CD14-positive monocyte (primary cell): Measurements from ENCODE around the gene FAM229B. TPM values are rescaled to one million over a fixed set of nuclear protein-coding genes. Genes with fewer than 3 reads are reported as not detected.

Experiments
- DNase-seq, 3 donors: peaks; one replicate each; pipeline ENCODE4 v3.0.0-alpha.2; 2011 to 2022
- H2AFZ ChIP-seq: 2 replicates; pipeline ENCODE4 v1.6.0; 2012; ENCODE audit warnings: mild to moderate bottlenecking, low read depth, low read length, inconsistent platforms; ENCODE audit not compliant: insufficient read depth, poor library complexity, severe bottlenecking
- H3K27ac ChIP-seq, 2 donors: 1 replicate in 1 of 2; 2 replicates in 1 of 2; pipeline ENCODE4 v1.5.1; 2012 to 2013; ENCODE audit warnings: low read length in 2 of 2, control low read depth in 1 of 2, inconsistent platforms in 1 of 2, low read depth in 1 of 2, mild to moderate bottlenecking in 1 of 2
- H3K27me3 ChIP-seq, 2 donors: one replicate each; pipeline versions ENCODE4 v1.6.0 to v1.6.1; 2011 to 2013; ENCODE audit warnings: low read length in 2 of 2; ENCODE audit not compliant: control insufficient read depth in 2 of 2, insufficient read depth in 2 of 2
- H3K36me3 ChIP-seq, 2 donors: replicated peaks in 1 of 2; 1 replicate in 1 of 2; 2 replicates in 1 of 2; pipeline versions ENCODE4 v1.5.1 to v1.6.1; 2012 to 2013; ENCODE audit warnings: low read length in 2 of 2, control low read depth in 1 of 2, inconsistent platforms in 1 of 2, mild to moderate bottlenecking in 1 of 2; ENCODE audit not compliant: insufficient read depth in 2 of 2, control insufficient read depth in 1 of 2
- H3K4me1 ChIP-seq, 2 donors: 1 replicate in 1 of 2; 2 replicates in 1 of 2; pipeline versions ENCODE4 v1.5.1 to v1.6.1; 2012 to 2013; ENCODE audit warnings: low read length in 2 of 2, control low read depth in 1 of 2, inconsistent platforms in 1 of 2, mild to moderate bottlenecking in 1 of 2, moderate library complexity in 1 of 2; ENCODE audit not compliant: insufficient read depth in 2 of 2, control insufficient read depth in 1 of 2
- H3K4me2 ChIP-seq: replicated peaks from 2 replicates; pipeline ENCODE3; 2012; ENCODE audit warnings: low read length, moderate library complexity, mild to moderate bottlenecking; ENCODE audit not compliant: poor library complexity, severe bottlenecking; ENCODE audit errors: extremely low read depth
- H3K4me3 ChIP-seq, 3 experiments: fragments of 200-600 bp in 1 of 3; sonication (generic) in 1 of 3; replicated peaks in 1 of 3; 1 replicate in 2 of 3; 2 replicates in 1 of 3; pipeline ENCODE4 v1.5.1; 2011 to 2013; ENCODE audit warnings: low read length in 3 of 3, mild to moderate bottlenecking in 3 of 3, control low read depth in 2 of 3, low read depth in 2 of 3, inconsistent platforms in 1 of 3, moderate library complexity in 1 of 3
- H3K79me2 ChIP-seq: 2 replicates; pipeline ENCODE4 v1.6.0; 2012; ENCODE audit warnings: mild to moderate bottlenecking, control low read depth, inconsistent platforms, low read length, moderate library complexity; ENCODE audit not compliant: insufficient read depth
- H3K9ac ChIP-seq: 2 replicates; pipeline ENCODE4 v1.6.0; 2017; ENCODE audit warnings: low read length, mild to moderate bottlenecking; ENCODE audit not compliant: insufficient read depth, poor library complexity, severe bottlenecking
- H3K9me3 ChIP-seq, 2 donors: replicated peaks in 1 of 2; 1 replicate in 1 of 2; 2 replicates in 1 of 2; pipeline versions ENCODE4 v1.5.1 to v1.6.1; 2012 to 2013; ENCODE audit warnings: low read length in 2 of 2, control low read depth in 1 of 2; ENCODE audit not compliant: control insufficient read depth in 1 of 2, insufficient read depth in 1 of 2
- H4K20me1 ChIP-seq: 2 replicates; pipeline ENCODE4 v1.6.0; 2012; ENCODE audit warnings: mild to moderate bottlenecking, low read length, control low read depth, moderate library complexity; ENCODE audit not compliant: insufficient read depth
- H3K27ac Mint-ChIP-seq, 7 donors: one replicate each; pipeline ENCODE4 v1.8.0; 2020; ENCODE audit warnings: mild to moderate bottlenecking in 7 of 7, mixed read lengths in 7 of 7, moderate library complexity in 6 of 7, inconsistent platforms in 2 of 7
- H3K27me3 Mint-ChIP-seq, 3 donors: one replicate each; pipeline ENCODE4 v1.8.0; 2021 to 2022; ENCODE audit warnings: low read depth in 3 of 3, mild to moderate bottlenecking in 3 of 3, mixed read lengths in 3 of 3, moderate library complexity in 3 of 3, inconsistent platforms in 1 of 3
- H3K36me3 Mint-ChIP-seq, 2 donors: one replicate each; pipeline ENCODE4 v1.8.0; 2020; ENCODE audit warnings: mixed read lengths in 2 of 2, inconsistent platforms in 1 of 2, mild to moderate bottlenecking in 1 of 2
- H3K4me1 Mint-ChIP-seq: one replicate; pipeline ENCODE4 v1.8.0; 2020; ENCODE audit warnings: mild to moderate bottlenecking, mixed read lengths
- H3K4me3 Mint-ChIP-seq, 2 donors: one replicate each; pipeline ENCODE4 v1.8.0; 2020; ENCODE audit warnings: mild to moderate bottlenecking in 2 of 2, mixed read lengths in 2 of 2, moderate library complexity in 1 of 2
- H3K9me3 Mint-ChIP-seq, 7 donors: one replicate each; pipeline ENCODE4 v1.8.0; 2020 to 2022; ENCODE audit warnings: mixed read lengths in 7 of 7, mild to moderate bottlenecking in 6 of 7, moderate library complexity in 6 of 7, inconsistent platforms in 2 of 7
- CTCF ChIP-seq: fragments of 200-600 bp; IDR thresholded peaks from one replicate; pipeline ENCODE4 v1.8.0; 2022; ENCODE audit warnings: antibody characterized with exemption, mild to moderate bottlenecking
- WGBS: methylation state at CpG from one replicate; pipeline ENCODE4 v1.1.5; 2013; ENCODE audit warnings: missing lambda C conversion rate; ENCODE audit not compliant: insufficient coverage; 5-methylcytosine and 5-hydroxymethylcytosine counted together
- intact Hi-C, 2 donors: fragments of 100-400 bp; cut with micrococcal nuclease; formaldehyde crosslinking; loops; one replicate each; pipeline versions ENCODE4 v1.15.0 to v1.15.1; 2023
- polyA plus RNA-seq, 3 donors: library from polyadenylated mRNA; depleted of rRNA in 1 of 3; unstranded in 2 of 3; stranded (reverse) in 1 of 3; fragments of 300-500 nt in 2 of 3; fragments of >200 nt in 1 of 3; fragmentation: Illumina TruSeq in 2 of 3; gene quantifications; 1 replicate in 2 of 3; 2 replicates in 1 of 3; pipeline ENCODE4 v1.2.3, GENCODE V29; 2012 to 2021

Gene FAM229B
- polyA plus RNA-seq, 3 donors: 0.03 to 0.64 TPM; not detected in 1

GRCh38 chr6:112139052-112139451 is 51.7 kb downstream of the FAM229B start:
- Histone ChIP-seq H3K36me3 (no peaks in the 10 kb centered on the region), H3K4me1 (no peaks in the 10 kb centered on the region), H3K79me2 (no peaks in the 10 kb centered on the region), H3K4me2 (no peak overlapping the region), H3K27me3 (no peaks in the 10 kb centered on the region), H3K9ac (no peak overlapping the region), H3K9me3 (no peaks in the 10 kb centered on the region), H3K27ac (no peak overlapping the region), H4K20me1 (no peaks in the 10 kb centered on the region), H2AFZ (no peak overlapping the region), H3K4me3 (no peak overlapping the region)
- no peak overlapping the region for H3K27ac Mint-ChIP-seq
- H3K27me3 Mint-ChIP-seq: peaks cover 0 to 2% (median 0%) of the 10 kb centered on the region in 3 donors
- WGBS: 100% methylated on average over 6 of the region's 8 CpGs
- intact Hi-C loops: no loop called here
- no peaks in the 10 kb centered on the region for H3K36me3 Mint-ChIP-seq
- H3K4me3 Mint-ChIP-seq: no peak overlapping the region
- H3K9me3 Mint-ChIP-seq: no peaks in the 10 kb centered on the region
- DNase-seq: no peak
- TF ChIP-seq CTCF: no peak
- peaks cover 4% of the 10 kb centered on the region for H3K4me1 Mint-ChIP-seq

DNA sequence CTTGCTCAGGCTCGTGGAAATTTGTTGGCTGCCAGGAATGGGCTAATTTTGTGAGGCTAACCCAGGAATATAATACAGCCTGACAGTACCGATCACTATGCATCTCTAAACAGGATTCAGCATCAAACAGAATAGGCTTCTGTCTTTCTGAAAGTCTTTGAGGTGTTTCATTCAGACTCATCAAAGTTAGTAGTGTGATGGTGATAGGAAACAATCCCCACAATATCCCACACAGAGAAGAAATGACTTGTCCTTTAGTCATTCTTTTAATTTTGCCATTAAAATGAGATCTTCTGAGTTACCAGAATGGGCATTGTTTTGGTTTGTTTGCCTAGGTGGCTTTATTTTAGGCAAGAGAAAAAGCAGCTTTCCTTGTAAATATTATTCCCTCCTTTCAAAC is 54.3 kb downstream of the FAM229B start:
- H3K4me2 ChIP-seq: no peak overlapping the region
- H3K79me2 ChIP-seq: no peaks in the 10 kb centered on the region
- H3K27ac ChIP-seq: no peak overlapping the region
- TF ChIP-seq CTCF: no peak
- no peaks in the 10 kb centered on the region for H3K4me1 ChIP-seq
- intact Hi-C loops: no loop called here
- no peaks in the 10 kb centered on the region for H3K27me3 ChIP-seq
- H3K27ac Mint-ChIP-seq: no peak overlapping the region
- no peak overlapping the region for H3K4me3 ChIP-seq
- H3K9me3 ChIP-seq: no peaks in the 10 kb centered on the region
- no peaks in the 10 kb centered on the region for H3K9me3 Mint-ChIP-seq
- H2AFZ ChIP-seq: no peak overlapping the region
- no peak overlapping the region for H3K9ac ChIP-seq
- no CpG with 5 or more reads among the region's 2 CpGs for WGBS
- DNase-seq: no peak
- peaks cover 0 to 5% (median 0%) of the 10 kb centered on the region in 3 donors for H3K27me3 Mint-ChIP-seq
- no peaks in the 10 kb centered on the region for H3K36me3 ChIP-seq
- H3K36me3 Mint-ChIP-seq: no peaks in the 10 kb centered on the region
- H3K4me3 Mint-ChIP-seq: no peak overlapping the region
- H4K20me1 ChIP-seq: no peaks in the 10 kb centered on the region
- peaks cover 4% of the 10 kb centered on the region for H3K4me1 Mint-ChIP-seq
